ENCODE results near the gene KIF9. TPM values are rescaled to one million over a fixed set of nuclear protein-coding genes. Genes with fewer than 3 reads are reported as not detected.
"Not testable (repeated sequence)": the region's sequence is repeated elsewhere in the genome, so short reads cannot be mapped to it uniquely, and the experiment has no call there.

Gene KIF9
- total RNA-seq, 4 donors from 2014 or later = 3.7 to 9.4 (median 4.9) TPM; not detected in 1

DNA sequence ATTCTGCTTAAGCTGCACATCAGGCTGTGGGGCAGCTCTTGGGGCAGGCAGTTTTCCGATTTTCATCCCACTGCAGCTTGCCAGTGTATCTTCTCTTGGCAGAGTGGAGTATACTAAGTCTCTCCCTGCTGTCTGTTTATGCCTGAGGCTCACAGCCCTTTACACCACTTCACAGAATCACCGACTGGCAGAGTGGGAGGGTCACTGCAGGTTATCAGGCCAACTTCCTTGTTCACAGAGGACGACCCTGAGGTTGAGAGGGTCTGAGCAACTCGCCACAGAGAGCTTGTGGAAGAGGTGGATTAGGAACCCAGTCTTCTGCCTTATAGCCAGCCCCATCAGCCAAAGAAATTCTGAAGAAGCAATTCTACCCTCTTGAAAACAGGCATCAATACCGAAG is 30.9 kb downstream of the KIF9 start:
- intact Hi-C loops (cut with DNase I; ENCODE audit: low total_unique reads) = no loop called here
- TF ChIP-seq POLR2AphosphoS5 (IDR thresholded peaks at IDR 0.05) (no peak), POLR2A (IDR thresholded peaks at IDR 0.05) (no peak), EP300 (IDR thresholded peaks at IDR 0.05; ENCODE audit: low read depth) (no peak)
- TF ChIP-seq, protein P1, sequence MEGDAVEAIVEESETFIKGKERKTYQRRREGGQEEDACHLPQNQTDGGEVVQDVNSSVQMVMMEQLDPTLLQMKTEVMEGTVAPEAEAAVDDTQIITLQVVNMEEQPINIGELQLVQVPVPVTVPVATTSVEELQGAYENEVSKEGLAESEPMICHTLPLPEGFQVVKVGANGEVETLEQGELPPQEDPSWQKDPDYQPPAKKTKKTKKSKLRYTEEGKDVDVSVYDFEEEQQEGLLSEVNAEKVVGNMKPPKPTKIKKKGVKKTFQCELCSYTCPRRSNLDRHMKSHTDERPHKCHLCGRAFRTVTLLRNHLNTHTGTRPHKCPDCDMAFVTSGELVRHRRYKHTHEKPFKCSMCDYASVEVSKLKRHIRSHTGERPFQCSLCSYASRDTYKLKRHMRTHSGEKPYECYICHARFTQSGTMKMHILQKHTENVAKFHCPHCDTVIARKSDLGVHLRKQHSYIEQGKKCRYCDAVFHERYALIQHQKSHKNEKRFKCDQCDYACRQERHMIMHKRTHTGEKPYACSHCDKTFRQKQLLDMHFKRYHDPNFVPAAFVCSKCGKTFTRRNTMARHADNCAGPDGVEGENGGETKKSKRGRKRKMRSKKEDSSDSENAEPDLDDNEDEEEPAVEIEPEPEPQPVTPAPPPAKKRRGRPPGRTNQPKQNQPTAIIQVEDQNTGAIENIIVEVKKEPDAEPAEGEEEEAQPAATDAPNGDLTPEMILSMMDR (IDR thresholded peaks at IDR 0.05) = no peak
- no peak for DNase-seq
- Histone ChIP-seq H3K27ac (no peak overlapping the region), H3K9me3 (no peaks in the 10 kb centered on the region), H3K4me3 (no peak overlapping the region), H3K4me1 (no peaks in the 10 kb centered on the region), H3K27me3 (no peaks in the 10 kb centered on the region), H3K36me3 (no peaks in the 10 kb centered on the region)
- 41 to 67% methylated on average over 3 to 5 of the region's 5 CpGs for WGBS, 2 donors (ENCODE audit: low coverage in 1 of 2)
- in situ Hi-C loops (cut with MboI; ENCODE audit: low pct_ligation_motif_present in 1 of 4, low pct_unique_long_range_greater_than_20kb in 1 of 4, low sequenced_read_pairs in 3 of 4) = no loop called here

DNA sequence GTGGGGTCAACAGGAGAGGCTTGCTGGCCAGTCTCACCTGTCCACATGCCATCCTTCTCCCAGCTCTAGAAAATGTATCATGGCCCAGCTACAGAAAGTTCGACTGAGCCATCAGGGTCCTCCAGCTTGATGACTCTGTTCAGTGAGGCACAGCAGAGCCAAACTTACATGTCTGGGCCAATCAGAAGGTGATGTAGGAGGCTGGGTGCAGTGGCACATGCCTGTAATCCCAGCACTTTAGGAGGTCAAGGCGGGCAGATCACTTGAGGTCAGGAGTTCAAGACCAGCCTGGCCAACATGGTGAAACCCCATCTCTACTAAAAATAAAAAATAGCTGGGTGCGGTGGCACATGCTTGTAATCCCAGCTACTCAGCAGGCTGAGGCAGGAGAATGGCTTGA is 31.5 kb downstream of the KIF9 start:
- H3K36me3 ChIP-seq; in situ Hi-C loops (cut with MboI; ENCODE audit: low pct_ligation_motif_present in 1 of 4, low pct_unique_long_range_greater_than_20kb in 1 of 4, low sequenced_read_pairs in 3 of 4); H3K4me1 ChIP-seq; H3K27ac ChIP-seq; DNase-seq; H3K4me3 ChIP-seq; H3K27me3 ChIP-seq; H3K9me3 ChIP-seq; intact Hi-C loops (cut with DNase I; ENCODE audit: low total_unique reads): not testable (repeated sequence)
- WGBS, 2 donors (ENCODE audit: low coverage in 1 of 2) = 81% methylated on average over 3 of the region's 3 CpGs; no CpG with 5 or more reads in 1 of the 2 donors

DNA sequence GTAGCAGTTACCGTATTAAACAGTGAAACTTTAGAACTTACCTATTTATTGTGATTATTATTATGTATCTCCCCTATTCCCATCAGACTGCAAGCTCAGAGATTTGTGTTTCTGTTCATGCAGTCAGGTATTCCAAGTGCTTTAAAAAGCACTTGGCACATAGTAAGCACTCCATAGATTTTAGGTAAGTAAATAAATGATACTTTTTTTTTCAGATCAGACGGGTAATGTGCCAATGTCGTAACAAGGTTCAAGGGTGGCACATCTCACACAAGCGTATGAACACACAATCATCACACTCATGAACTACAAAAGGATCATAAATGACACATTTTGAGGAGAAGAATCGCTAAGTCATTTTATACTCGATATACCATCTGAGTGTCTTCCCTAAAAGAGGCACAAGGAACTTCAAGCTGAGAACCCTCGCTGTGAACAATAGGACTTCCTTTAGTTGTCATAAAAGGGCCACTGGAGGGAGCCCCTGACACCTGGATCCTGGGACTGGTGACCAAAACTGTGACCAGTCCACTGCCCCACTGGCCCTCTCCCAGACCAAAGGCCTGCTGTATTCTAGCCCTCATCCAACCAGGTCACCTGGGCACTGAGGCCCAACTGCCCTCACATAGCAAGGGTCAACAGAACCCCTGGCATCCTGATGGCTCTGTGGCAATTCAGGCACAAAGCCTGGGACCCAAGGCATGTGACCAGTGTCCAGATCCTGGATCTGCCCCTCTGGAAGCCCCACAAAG is 32.1 kb downstream of the KIF9 start:
- no peak overlapping the region for H3K4me3 ChIP-seq
- intact Hi-C loops (cut with DNase I; ENCODE audit: low total_unique reads) (no loop called here), in situ Hi-C loops (cut with MboI; ENCODE audit: low pct_ligation_motif_present in 1 of 4, low pct_unique_long_range_greater_than_20kb in 1 of 4, low sequenced_read_pairs in 3 of 4) (no loop called here)
- TF ChIP-seq, protein P1 (IDR thresholded peaks at IDR 0.05) = peak in 3 of 5 experiments; percentile 13 to 19 (median 17)
- no peak for TF ChIP-seq EP300 (IDR thresholded peaks at IDR 0.05; ENCODE audit: low read depth)
- H3K27me3 ChIP-seq = no peaks in the 10 kb centered on the region
- H3K4me1 ChIP-seq = no peaks in the 10 kb centered on the region
- H3K9me3 ChIP-seq = no peaks in the 10 kb centered on the region
- peak; percentile 15 for DNase-seq
- no peaks in the 10 kb centered on the region for H3K36me3 ChIP-seq
- WGBS, 2 donors (ENCODE audit: low coverage in 1 of 2) = 78 to 84% methylated on average over 6 to 7 of the region's 7 CpGs
- H3K27ac ChIP-seq = no peak overlapping the region

DNA sequence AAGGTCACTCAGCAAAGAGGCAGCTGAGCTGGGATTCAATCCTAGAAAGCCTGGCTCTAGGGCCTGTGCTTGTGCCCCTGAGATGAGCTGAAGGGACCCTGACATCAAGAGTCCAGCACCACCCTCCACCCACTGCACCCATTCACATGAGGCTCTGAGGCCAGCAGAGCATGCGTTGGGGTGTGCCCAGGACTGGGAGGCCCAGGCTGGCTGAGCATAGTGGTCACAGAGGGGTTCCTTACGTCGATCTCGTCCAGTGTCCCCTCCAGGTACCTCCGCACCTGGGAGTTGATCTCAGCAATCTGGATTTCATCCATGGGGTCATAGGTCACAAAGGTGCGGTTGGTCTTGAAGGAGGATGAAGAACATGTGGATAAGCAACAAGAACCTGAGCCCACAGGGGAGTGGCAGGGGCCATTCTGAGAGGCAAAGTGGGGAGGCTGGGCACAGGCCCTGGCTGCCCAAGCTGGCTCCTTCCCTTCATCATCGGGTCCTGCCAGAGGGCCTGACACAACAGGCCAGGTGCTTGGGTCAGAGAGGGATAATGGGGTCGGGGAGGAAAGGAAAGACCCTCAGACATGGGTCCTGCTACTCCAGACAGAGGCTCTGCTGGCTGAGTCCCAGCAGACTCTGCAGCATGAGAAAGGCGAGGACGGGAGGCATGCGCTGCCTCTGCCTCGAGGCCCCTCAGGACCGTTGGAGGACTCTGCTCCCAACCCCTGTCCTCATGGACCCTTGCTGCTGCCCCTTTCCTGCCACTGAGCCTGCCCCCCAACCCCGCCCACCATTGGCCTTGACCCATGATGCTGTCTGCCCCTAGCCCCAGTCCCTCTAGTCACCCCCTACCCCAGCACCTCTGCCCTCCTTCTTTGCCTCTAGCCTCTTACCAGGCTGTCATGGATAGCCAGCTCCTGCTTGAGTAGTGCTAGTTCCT is 35.2 kb downstream of the KIF9 start:
- H3K27me3 ChIP-seq = no peaks in the 10 kb centered on the region
- WGBS, 2 donors (ENCODE audit: low coverage in 1 of 2) = 80 to 88% methylated on average over 7 to 14 of the region's 14 CpGs

More for the DNA sequence above, 35.2 kb downstream of the KIF9 start:
- TF ChIP-seq, protein P1 (IDR thresholded peaks at IDR 0.05) = no peak
- TF ChIP-seq EP300 (IDR thresholded peaks at IDR 0.05; ENCODE audit: low read depth) (no peak), POLR2AphosphoS5 (IDR thresholded peaks at IDR 0.05) (no peak), POLR2A (IDR thresholded peaks at IDR 0.05) (no peak)
- in situ Hi-C loops (cut with MboI; ENCODE audit: low pct_ligation_motif_present in 1 of 4, low pct_unique_long_range_greater_than_20kb in 1 of 4, low sequenced_read_pairs in 3 of 4) = no loop called here
- Histone ChIP-seq H3K36me3 (no peaks in the 10 kb centered on the region), H3K4me1 (no peaks in the 10 kb centered on the region), H3K27ac (no peak overlapping the region), H3K4me3 (no peak overlapping the region), H3K9me3 (no peaks in the 10 kb centered on the region)
- DNase-seq = no peak
- intact Hi-C loops (cut with DNase I; ENCODE audit: low total_unique reads) = no loop called here
